Gastroesophageal sphincter (tissue), 3 donors: ENCODE data around the gene SDHA.

ENCODE experiments used
- CTCF ChIP-seq, 4 experiments: fragments of 200-600 bp in 2 of 4; fragments of 450-650 bp in 2 of 4; sonication (generic) in 1 of 4; IDR thresholded peaks; one replicate each; pipeline ENCODE4 v1.5.1; 2017 to 2019; ENCODE audit warnings: antibody characterized with exemption in 4 of 4, mild to moderate bottlenecking in 2 of 4, moderate library complexity in 2 of 4
- POLR2AphosphoS5 ChIP-seq: sonication (generic); formaldehyde crosslinking; IDR thresholded peaks from one replicate; pipeline ENCODE4 v1.6.1; 2017; ENCODE audit warnings: antibody characterized with exemption

GRCh38 chr5:200985-201384, 17.1 kb upstream of the SDHA start:
- no peak for TF ChIP-seq CTCF (IDR thresholded peaks at IDR 0.05)
- no peak for TF ChIP-seq POLR2AphosphoS5
